GM23338 (cell line): ENCODE results near the gene LARGE1. TPM values are rescaled to one million over a fixed set of nuclear protein-coding genes. Genes with fewer than 3 reads are reported as not detected.

ENCODE experiments used
- ATAC-seq: fragments of 200-7000 bp; cut with Tn5 transposase; 3 replicates; pipeline ENCODE4 v1.9.1; 2020
- DNase-seq: peaks from one replicate; pipeline ENCODE4 v3.0.0-alpha.2; 2015; ENCODE audit warnings: low spot score
- H2AFZ ChIP-seq: fragments of 200-600 bp; sonication (generic); 2 replicates; pipeline ENCODE4 v1.8.0; 2016; ENCODE audit warnings: antibody characterized with exemption, mild to moderate bottlenecking, moderate library complexity
- H3F3A ChIP-seq: fragments of 200-600 bp; sonication (generic); replicated peaks from 2 replicates; pipeline ENCODE4 v1.8.0; 2017; ENCODE audit warnings: antibody characterized with exemption, mixed run types, low read depth
- H3K27ac ChIP-seq: fragments of 200-600 bp; sonication (generic); 2 replicates; pipeline ENCODE4 v1.6.1; 2016; ENCODE audit warnings: low read depth
- H3K27me3 ChIP-seq: fragments of 200-600 bp; sonication (generic); 2 replicates; pipeline ENCODE4 v1.8.0; 2016; ENCODE audit warnings: mild to moderate bottlenecking, mixed run types, moderate library complexity; ENCODE audit not compliant: insufficient read depth
- H3K36me3 ChIP-seq: fragments of 200-600 bp; sonication (generic); 2 replicates; pipeline ENCODE4 v1.8.0; 2016; ENCODE audit warnings: mild to moderate bottlenecking; ENCODE audit not compliant: insufficient read depth
- H3K4me1 ChIP-seq: fragments of 200-600 bp; sonication (generic); 2 replicates; pipeline ENCODE4 v1.8.0; 2016; ENCODE audit warnings: mild to moderate bottlenecking, moderate library complexity; ENCODE audit not compliant: insufficient read depth
- H3K4me2 ChIP-seq: fragments of 200-600 bp; sonication (generic); 2 replicates; pipeline ENCODE4 v1.7.1; 2017; ENCODE audit warnings: mixed run types
- H3K4me3 ChIP-seq: fragments of 200-600 bp; sonication (generic); 2 replicates; pipeline ENCODE4 v1.6.1; 2016; ENCODE audit warnings: mixed run types
- H3K79me2 ChIP-seq: fragments of 200-600 bp; sonication (generic); replicated peaks from 2 replicates; pipeline ENCODE4 v1.8.0; 2017; ENCODE audit warnings: mild to moderate bottlenecking; ENCODE audit not compliant: insufficient read depth
- H3K9me2 ChIP-seq: fragments of 200-600 bp; sonication (generic); 2 replicates; pipeline ENCODE4 v1.8.0; 2017; ENCODE audit not compliant: insufficient read depth
- H4K20me1 ChIP-seq: fragments of 200-600 bp; sonication (generic); replicated peaks from 2 replicates; pipeline ENCODE4 v1.8.0; 2017; ENCODE audit warnings: mild to moderate bottlenecking; ENCODE audit not compliant: insufficient read depth
- H3K27ac Mint-ChIP-seq: 2 replicates; pipeline ENCODE4 v1.8.0; 2020; ENCODE audit warnings: inconsistent platforms, mild to moderate bottlenecking, moderate library complexity, mixed read lengths
- H3K27me3 Mint-ChIP-seq: 3 replicates; pipeline ENCODE4 v1.8.0; 2022; ENCODE audit warnings: low read depth, mild to moderate bottlenecking, moderate library complexity, mixed read lengths, inconsistent platforms; ENCODE audit not compliant: insufficient read depth, poor library complexity
- H3K36me3 Mint-ChIP-seq: 3 replicates; pipeline ENCODE4 v1.8.0; 2021; ENCODE audit warnings: low read depth, mild to moderate bottlenecking, inconsistent platforms, moderate library complexity, mixed read lengths
- H3K4me1 Mint-ChIP-seq: 3 replicates; pipeline ENCODE4 v1.8.0; 2020; ENCODE audit warnings: mild to moderate bottlenecking, inconsistent platforms, mixed read lengths
- H3K4me3 Mint-ChIP-seq: 3 replicates; pipeline ENCODE4 v1.8.0; 2021; ENCODE audit warnings: moderate library complexity, mild to moderate bottlenecking, inconsistent platforms, mixed read lengths
- H3K9me3 Mint-ChIP-seq: 3 replicates; pipeline ENCODE4 v1.8.0; 2020; ENCODE audit warnings: moderate library complexity, mild to moderate bottlenecking, inconsistent platforms, mixed read lengths
- CREB1 ChIP-seq: fragments of 250-450 bp; sonication (Bioruptor Pico); IDR thresholded peaks from 2 replicates; pipeline ENCODE4 v1.5.0; 2020; ENCODE audit warnings: low read depth, mild to moderate bottlenecking, moderate library complexity
- ETS1 ChIP-seq: IDR thresholded peaks from 2 replicates; pipeline ENCODE4 v1.6.1; 2016; ENCODE audit warnings: antibody characterized with exemption
- EZH2 ChIP-seq: fragments of 200-600 bp; sonication (generic); IDR thresholded peaks from one replicate; pipeline ENCODE4 v1.8.0; 2017; ENCODE audit warnings: antibody characterized with exemption, mild to moderate bottlenecking, low read depth; ENCODE audit not compliant: unreplicated experiment
- EZH2phosphoT487 ChIP-seq: fragments of 200-600 bp; sonication (generic); IDR thresholded peaks from one replicate; pipeline ENCODE4 v1.8.1; 2018; ENCODE audit warnings: antibody characterized with exemption; ENCODE audit not compliant: unreplicated experiment
- JUNB ChIP-seq: IDR thresholded peaks from one replicate; pipeline ENCODE4 v1.6.1; 2016; ENCODE audit warnings: antibody characterized with exemption; ENCODE audit not compliant: unreplicated experiment
- NANOG ChIP-seq: IDR thresholded peaks from 2 replicates; pipeline ENCODE4 v1.6.1; 2016; ENCODE audit warnings: antibody characterized with exemption, borderline replicate concordance
- POLR2AphosphoS5 ChIP-seq: IDR thresholded peaks from 2 replicates; pipeline ENCODE4 v1.6.1; 2016; ENCODE audit warnings: antibody characterized with exemption, low read depth
- REST ChIP-seq: IDR thresholded peaks from one replicate; pipeline ENCODE4 v1.6.1; 2018; ENCODE audit warnings: antibody characterized with exemption; ENCODE audit not compliant: unreplicated experiment
- STAT1 ChIP-seq: IDR thresholded peaks from one replicate; pipeline ENCODE4 v1.6.1; 2016; ENCODE audit warnings: antibody characterized with exemption; ENCODE audit not compliant: unreplicated experiment
- ZNF114 ChIP-seq: fragments of 250-450 bp; sonication (Bioruptor Pico); IDR thresholded peaks from 2 replicates; pipeline ENCODE4 v1.5.0; 2020; ENCODE audit warnings: mild to moderate bottlenecking, moderate library complexity
- ZNF462 ChIP-seq: fragments of 250-450 bp; sonication (Bioruptor Pico); IDR thresholded peaks from 2 replicates; pipeline ENCODE4 v1.5.0; 2020; ENCODE audit warnings: mild to moderate bottlenecking, moderate library complexity
- polyA plus RNA-seq: library from polyadenylated mRNA; unstranded; fragments of >200 nt; fragmentation: Nextera tagmentation; extraction: Ambion mirVana; gene quantifications from 2 replicates; pipeline ENCODE4 v1.2.1, GENCODE V29; 2016
- total RNA-seq: library from RNA; depleted of rRNA; stranded (reverse); fragments of >200 nt; shearing (Covaris generic); gene quantifications from 2 replicates; pipeline ENCODE4 v1.2.3, GENCODE V29; 2014

The LARGE1 gene
- total and polyA plus RNA-seq, 2 experiments from 2014 or later = 12.8 to 75.6 TPM

- Mint-ChIP-seq H3K36me3 (no peaks in the 10 kb centered on the region; the same call in 2 of the 3 replicates), H3K4me3 (no peak overlapping the region), H3K27me3 (peaks cover 13% of the 10 kb centered on the region), H3K9me3 (no peaks in the 10 kb centered on the region; the same call in 2 of the 3 replicates), H3K4me1 (peaks cover 31% of the 10 kb centered on the region), H3K27ac (no peak overlapping the region)
- Histone ChIP-seq H3K36me3 (no peaks in the 10 kb centered on the region), H3K27ac (no peak overlapping the region), H3K4me3 (no peak overlapping the region), H3K4me1 (peaks cover 23% of the 10 kb centered on the region), H3K4me2 (no peak overlapping the region), H2AFZ (no peak overlapping the region), H3F3A (no peaks in the 10 kb centered on the region), H3K9me2 (peaks cover 5% of the 10 kb centered on the region; the same call in 1 of the 2 replicates), H3K79me2 (no peaks in the 10 kb centered on the region), H4K20me1 (no peaks in the 10 kb centered on the region), H3K27me3 (no peaks in the 10 kb centered on the region)
- ATAC-seq (no peak), DNase-seq (no peak)
- TF ChIP-seq POLR2AphosphoS5 (no peak), EZH2phosphoT487 (no peak), REST (no peak), NANOG (no peak), CREB1 (CRISPR knock-in tag) (no peak), ZNF114 (no peak)
These were observed 7.5 kb upstream of the LARGE1 start for GRCh38 chr22:33927752-33928151.

- peaks cover 4% of the 10 kb centered on the region; the same call in 1 of the 3 replicates for H3K9me3 Mint-ChIP-seq
- no peaks in the 10 kb centered on the region for H3K27me3 ChIP-seq
- H3K4me1 Mint-ChIP-seq = peaks cover 31% of the 10 kb centered on the region
- H3K27me3 Mint-ChIP-seq = peaks cover 17% of the 10 kb centered on the region
- peaks cover 23% of the 10 kb centered on the region for H3K4me1 ChIP-seq
- H3K36me3 Mint-ChIP-seq = no peaks in the 10 kb centered on the region; the same call in 2 of the 3 replicates
- H3K36me3 ChIP-seq = no peaks in the 10 kb centered on the region
- H3K27ac Mint-ChIP-seq = no peak overlapping the region
- no peaks in the 10 kb centered on the region for H3K79me2 ChIP-seq
- peaks cover 5% of the 10 kb centered on the region; the same call in 1 of the 2 replicates for H3K9me2 ChIP-seq
- ATAC-seq (no peak), DNase-seq (no peak)
- peak overlapping the region; percentile 65; the same call in 1 of the 2 replicates for H2AFZ ChIP-seq
- no peaks in the 10 kb centered on the region for H4K20me1 ChIP-seq
- H3K4me3 ChIP-seq = no peak overlapping the region
- no peak overlapping the region for H3K4me3 Mint-ChIP-seq
- H3K27ac ChIP-seq = no peak overlapping the region
- H3K4me2 ChIP-seq = peak overlapping the region; percentile 7; the same call in 1 of the 2 replicates
- no peaks in the 10 kb centered on the region for H3F3A ChIP-seq
- TF ChIP-seq NANOG (no peak), STAT1 (no peak), EZH2 (no peak), ZNF462 (no peak), ETS1 (no peak), CREB1 (CRISPR knock-in tag) (no peak), JUNB (no peak)
These were observed 4.9 kb upstream of the LARGE1 start for GRCh38 chr22:33925194-33925593.
